HG02885 (cell line): Measurements from ENCODE around the gene FAXDC2.
A peak's percentile ranks its signal among the peaks of the same experiment; 100 is the strongest.
"Not testable (repeated sequence)": the region's sequence is repeated elsewhere in the genome, so short reads cannot be mapped to it uniquely, and the experiment has no call there.

Experiments
- ATAC-seq: cut with Tn5 transposase; IDR thresholded peaks from one replicate; pipeline ENCODE4 v1.9.1; 2021; ENCODE audit warnings: mild to moderate bottlenecking; ENCODE audit not compliant: unreplicated experiment, poor library complexity

FAXDC2 gene

DNA sequence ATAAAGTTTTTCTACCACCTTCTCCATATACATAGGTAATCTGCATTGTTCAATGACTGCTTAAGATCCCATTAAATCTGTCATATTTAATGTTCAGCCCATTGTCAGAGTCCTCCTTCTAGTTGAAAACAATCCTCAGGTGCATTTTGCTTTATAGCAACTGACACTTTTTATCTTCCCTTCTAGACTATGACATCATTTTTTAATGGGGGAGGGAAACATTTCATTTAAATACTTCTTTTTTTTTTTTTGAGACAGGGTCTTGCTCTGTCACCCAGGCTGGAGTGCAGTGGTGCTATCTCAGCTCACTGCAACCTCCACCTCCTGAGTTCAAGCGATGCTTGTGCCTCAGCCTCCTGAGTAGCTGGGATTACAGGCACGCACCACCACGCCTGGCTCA, 17.6 kb downstream of the FAXDC2 start:
- not testable (repeated sequence) for ATAC-seq

DNA sequence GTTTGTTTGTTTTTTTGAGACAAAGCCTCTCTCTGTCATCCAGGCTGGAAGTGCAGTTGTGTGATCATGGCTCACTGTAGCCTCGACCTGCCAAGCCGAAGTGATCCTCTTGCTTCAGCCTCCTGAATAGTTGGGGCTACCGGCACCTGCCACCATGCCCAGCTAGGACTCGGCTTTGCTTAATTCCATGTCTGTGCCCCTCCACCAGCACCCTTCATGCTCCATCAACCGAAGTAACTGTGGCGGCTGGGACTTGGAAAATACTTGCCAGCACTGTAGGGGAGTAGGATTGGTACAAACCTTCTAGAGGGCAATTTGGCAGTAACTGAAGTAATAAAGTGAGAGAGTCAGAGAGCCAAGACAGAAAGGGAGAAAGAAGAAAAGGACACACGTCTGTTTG, 19.0 kb downstream of the FAXDC2 start:
- no peak for ATAC-seq

DNA sequence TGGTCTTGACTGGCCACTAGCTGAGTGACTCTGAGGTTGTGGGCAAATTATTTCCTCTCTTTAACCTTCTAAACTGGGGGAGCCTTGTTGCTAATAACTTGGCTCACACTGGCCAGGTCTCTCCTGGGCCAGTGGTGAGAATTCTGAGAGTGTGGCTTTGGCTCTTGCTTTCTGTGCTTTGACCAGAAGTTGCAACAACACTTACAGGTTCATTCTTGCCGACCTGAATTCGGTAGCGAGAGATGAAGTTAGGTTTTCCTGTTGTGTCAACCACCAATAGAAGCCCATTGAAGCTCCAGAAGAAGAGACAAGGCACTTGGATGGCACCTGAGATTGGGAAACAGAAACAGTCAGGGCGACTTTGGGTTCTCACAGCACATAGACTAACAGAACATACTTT, 19.8 kb downstream of the FAXDC2 start:
- no peak for ATAC-seq

DNA sequence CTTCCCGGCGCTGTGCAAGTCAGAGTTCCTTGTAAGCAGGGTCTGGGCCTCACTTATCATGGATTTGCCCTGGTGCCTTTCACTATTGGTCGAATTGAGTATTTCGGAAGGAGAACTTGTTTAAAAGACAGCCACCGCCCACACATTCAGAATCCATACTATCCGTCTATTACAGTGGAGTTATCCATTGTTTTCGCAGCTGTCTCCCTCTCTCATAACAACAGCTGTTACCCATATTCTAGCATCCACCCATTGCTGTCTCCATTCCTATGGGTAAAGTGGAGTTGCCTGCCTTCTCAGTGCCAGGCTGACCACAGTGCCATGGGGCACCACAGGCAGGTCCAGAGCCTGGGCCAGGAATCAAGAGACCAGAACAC, 20.2 kb downstream of the FAXDC2 start:
- no peak for ATAC-seq

DNA sequence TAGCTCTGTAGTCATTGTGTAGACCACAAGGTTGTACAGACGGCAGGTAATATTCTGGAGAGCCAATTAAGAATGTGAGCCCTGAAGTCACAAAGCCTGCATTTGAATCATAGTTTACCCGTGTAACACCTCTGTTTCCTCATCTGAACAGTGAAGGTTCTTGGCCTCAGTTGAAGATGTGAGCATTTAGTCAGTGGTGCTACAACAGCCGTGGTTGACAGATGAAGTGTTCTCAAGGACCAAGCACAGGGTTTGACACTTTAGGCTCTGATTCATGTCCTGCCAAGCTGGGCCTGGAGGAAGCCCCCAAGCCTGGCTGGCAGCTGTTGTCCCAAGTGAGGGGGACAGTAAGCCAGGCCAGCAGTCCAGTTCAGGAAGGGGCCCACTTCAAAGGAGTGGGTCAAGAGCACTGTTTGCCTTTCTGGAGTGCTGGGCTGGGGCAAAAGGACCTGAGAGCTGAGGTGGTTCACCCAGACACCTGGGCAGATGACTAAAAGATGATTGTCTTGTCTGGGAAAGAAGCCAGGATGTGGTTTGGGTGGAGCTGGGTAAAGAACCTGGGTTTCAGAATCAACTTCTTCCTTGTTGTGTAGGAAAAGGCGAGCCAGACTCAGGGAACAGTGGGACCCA, 20.7 kb downstream of the FAXDC2 start:
- ATAC-seq: no peak

DNA sequence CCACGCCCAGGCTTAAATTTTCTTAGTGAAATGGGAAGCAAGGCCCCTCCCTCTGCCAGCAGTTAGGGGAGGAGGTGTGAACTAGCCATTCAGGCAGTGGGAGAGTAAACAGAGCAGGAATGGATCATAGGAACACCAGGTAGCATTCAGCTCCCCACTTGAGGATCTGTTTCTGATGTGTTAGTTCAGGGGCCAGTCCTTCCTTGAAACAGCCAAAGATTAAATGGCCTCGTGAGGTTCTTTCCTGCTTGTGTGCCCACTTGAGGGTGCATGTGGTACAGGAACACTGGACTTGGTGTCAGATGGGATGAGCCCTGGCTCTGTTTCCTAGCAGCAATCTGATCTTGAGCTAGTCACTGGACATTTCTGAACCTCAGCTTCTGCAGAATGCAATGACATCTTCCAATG, 21.2 kb downstream of the FAXDC2 start:
- no peak for ATAC-seq

DNA sequence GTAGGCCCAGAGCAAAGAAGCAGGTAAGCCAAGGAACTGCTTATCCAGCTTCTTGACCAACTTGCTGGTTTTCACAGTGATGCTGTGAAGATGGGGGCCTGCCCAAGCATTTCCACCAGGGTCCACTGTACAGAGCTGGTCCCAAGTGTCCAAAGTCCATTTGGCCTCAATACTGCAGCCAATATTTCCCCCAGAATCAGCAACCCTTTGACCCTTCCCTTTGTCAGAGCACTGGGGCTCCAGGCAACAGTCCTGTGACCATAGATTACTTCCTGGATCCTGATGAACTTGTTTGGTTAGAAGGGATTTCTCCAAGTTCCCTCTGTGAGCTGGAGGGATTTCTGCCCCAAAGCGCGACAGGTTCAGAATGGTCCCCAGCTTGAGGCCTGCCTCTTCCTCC, 26.3 kb downstream of the FAXDC2 start:
- no peak for ATAC-seq

DNA sequence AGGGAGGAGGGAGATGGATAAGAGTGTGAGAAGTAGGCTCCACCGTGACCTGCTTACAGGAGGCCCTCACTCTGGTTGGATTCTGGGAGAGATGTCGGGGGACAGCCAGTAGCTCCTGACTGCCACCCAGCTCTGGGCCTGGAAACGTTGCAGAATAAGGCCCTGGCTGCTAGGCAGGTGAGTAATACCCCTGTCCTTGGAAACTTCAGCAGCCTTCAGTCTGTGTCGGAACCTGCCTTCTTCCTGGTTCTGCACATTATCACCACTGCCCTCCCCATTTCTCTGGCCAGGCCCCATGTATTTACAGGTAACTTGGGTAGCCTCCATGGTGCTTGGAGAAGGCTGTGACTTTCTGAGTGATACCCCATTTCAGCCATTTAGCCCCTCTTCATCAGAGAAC, 26.8 kb downstream of the FAXDC2 start:
- no peak for ATAC-seq

DNA sequence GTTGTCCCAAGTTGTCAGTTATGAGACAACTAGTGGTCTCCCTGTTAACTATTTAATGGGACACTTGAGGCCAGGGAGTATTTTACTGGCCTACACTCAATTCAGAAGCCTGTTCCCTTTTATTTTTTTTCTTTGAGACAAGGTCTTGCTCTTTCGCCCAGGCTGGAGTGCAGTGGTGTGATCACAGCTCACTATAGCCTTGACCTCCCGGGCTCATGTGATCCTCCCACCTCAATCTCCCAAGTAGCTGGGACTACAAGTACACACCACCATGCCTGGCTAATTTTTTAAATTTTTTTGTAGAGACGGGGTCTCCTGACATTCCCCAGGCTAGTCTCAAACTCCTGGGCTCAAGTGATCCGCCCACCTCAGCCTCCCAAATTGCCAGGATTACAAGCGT, 27.5 kb downstream of the FAXDC2 start:
- not testable (repeated sequence) for ATAC-seq

DNA sequence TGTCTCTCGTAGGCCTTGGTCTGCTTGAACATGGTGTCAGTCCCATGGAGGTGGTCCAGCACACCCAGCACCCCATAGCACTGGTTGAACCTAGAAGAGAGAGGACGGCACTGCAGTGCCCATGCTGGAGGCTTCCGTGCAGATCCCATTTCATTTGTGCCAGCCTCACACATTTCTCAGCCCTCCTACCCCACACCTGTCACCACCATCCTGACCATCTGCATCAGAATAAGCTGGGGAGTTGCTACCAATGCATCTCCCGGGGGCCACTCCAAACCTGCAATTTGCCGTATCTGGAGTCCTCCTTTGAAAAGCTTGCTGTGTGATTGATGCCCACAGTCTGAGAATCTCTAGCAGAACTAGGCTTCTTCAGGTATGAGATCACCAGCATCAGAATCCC, 30.0 kb downstream of the FAXDC2 start:
- no peak for ATAC-seq

DNA sequence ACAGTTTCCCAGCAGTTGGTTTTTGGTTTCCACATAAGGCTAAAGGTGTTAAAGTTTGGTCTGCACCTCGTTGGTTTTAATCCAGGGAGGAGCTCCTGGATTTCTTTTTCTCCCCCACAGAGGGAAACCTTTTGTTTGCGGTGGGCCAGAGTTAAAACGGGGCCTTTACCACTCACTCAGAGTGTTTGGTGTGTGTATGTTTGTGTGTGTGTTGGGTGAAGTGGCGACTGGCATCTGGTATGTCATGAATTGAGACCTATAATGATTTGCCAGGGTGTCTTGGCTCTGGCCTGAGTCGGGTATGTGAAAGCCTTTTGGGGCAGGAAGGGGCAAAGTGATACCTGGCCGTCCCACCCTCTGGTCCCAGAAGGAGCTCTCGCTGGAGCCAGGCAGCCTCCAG, 30.9 kb downstream of the FAXDC2 start:
- ATAC-seq: no peak

DNA sequence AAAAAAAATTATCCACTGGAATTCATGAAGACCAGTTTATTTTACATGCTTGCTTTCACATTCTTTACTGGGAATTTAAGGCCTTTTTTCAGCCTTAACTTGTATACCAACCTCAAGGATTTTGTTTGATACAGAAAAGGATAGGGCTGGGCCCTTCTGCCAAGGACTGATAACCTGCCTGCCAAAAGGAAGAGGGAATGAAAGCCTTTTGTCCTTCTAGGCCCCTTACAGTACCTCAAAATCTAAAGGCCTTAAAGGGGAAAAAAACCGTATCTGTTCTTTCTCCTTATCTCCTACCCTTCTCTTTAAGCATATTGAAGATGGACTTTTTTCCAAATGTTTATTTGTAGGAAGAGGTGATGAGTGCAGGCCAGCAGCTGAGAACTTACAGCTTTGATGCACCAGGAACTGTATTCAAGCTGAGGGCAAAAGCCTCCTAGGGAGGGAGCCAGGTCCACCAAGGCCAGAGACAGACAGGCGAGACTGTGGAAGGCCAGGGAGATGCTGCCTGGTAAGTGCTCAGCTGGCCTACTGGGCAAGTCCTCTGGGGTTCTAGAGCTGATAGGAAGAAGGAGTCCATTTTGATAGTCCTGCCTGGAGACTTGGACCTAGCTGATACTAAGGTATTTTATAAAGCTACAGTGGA, 31.8 kb downstream of the FAXDC2 start:
- ATAC-seq: no peak

DNA sequence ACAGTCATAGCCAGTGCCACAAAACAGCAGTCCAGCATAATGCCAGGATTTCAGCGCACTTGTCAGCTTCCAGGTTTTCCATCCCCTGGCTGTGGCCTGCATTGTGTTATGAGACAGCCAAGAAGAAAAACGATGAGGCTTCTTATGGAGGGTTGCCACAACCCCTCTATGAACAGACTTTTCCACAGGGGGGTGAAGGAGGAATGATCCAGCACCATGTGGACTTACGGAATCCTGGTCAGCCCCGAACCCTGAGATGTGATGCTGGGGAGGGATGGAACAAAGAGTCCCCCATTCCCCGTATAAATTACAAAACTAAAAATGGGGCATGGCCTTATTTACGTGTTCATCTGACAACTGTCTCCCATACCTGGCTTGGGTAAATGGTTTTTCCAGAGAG, 32.6 kb downstream of the FAXDC2 start:
- ATAC-seq: no peak

DNA sequence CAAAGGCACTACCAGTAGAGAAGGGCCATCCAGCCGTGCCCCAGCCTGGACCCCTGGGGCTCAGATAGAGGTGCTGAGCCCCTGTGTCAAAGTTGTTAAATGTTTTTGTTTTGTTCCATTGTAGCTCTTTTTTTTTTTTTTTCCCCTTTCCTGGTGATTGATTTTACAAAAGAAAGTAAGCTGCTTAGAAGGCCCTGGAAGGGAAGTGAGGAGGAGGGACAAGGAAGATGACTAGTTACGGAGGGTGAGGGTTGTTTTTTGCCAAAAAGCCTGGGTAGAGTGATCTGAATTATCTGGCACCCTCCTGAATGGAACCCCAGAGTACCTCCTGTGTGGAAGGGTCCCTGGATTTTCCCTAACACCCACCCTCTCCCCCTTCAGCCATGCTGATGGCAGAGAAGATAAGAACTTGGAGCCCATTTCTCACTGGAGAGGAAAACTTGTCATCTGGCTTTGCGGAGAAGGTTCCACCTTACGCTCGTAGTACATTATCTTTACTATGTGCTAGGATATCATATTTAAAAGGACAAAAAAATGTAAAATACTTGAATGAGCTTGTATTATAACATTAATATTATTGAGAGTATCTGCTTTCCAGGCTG, 33.4 kb downstream of the FAXDC2 start:
- no peak for ATAC-seq

DNA sequence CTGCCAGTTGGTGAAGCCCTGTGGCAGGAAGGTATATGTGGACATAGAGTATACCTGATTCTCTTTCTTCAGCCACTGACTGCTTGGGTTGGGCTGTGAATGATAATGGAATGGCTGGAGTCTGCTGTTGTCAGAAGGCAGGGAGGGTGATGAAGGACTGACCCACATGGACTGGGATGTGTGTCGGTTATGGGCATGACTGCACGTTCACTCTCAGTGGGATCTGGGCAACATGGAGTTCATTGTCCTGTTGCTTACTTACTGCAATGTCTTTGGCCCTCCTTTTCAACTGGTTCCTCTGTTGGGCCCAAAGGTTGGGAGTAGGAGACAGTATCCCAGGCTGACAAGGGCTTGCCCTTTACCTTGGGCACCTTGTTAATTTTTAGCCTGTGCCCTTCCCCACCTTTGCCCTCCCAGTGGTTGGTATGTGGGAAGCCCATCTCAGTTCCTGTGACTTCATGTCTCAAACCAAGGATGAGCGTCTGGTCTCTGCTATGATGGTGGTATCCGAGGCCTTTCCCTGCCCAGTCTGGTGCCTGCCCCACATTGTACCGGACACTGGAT, 34.6 kb downstream of the FAXDC2 start:
- ATAC-seq: no peak

DNA sequence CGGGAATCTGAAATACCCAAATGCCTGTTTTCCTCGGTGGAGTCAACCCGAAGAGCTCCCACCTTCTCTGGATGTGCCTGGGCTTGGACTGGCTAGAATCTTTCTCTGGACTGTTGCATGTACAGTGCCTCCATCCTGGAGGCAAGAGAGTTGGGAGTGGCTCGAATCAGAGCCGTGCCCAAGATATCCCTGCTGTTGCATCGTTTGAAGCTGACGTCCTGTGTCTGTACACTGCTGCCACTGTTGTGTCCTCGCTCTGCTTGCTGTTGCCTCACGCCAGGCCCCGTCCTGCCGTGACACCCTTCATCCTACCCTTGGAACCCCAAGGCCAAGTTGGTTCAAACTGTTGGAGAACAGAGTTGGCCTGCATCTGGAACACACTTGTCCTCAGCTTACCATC, 35.4 kb downstream of the FAXDC2 start:
- ATAC-seq: no peak

DNA sequence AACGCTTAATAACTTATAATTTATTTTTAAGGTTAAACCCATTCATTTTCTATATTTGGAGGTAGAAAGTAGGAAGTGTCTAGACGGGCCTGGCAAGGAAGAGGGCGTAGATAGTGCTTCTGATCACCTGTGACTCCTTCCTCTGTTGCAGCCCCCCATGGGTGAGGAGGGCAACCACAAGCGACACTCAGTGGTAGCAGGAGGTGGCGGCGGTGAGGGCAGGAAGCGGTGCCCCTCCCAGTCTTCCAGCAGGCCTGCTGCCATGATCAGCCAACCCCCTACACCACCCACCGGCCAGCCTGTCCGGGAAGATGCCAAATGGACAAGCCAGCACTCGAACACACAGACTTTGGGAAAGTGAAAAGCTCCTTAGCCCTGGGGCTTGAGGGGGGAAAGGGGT, 36.7 kb downstream of the FAXDC2 start:
- no peak for ATAC-seq

DNA sequence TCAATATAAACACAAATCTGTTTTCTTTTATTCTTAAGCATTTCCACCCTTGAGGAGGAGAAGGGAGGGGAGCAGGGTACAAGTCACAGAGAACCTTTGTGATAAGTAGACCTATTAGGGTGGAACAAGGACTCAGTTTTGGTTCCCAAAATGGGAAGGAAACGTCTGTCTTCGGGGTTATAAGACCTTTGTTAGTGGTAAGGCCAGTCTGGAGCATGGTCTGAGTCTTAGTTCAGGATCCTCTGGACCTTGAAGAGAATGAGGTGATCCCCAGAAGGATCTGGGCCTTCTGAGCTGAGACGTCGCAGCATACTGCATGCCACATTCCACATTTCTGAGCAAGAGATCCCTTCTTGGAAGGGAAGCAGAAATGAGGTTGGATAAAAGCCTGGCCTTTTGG, 37.2 kb downstream of the FAXDC2 start:
- no peak for ATAC-seq

DNA sequence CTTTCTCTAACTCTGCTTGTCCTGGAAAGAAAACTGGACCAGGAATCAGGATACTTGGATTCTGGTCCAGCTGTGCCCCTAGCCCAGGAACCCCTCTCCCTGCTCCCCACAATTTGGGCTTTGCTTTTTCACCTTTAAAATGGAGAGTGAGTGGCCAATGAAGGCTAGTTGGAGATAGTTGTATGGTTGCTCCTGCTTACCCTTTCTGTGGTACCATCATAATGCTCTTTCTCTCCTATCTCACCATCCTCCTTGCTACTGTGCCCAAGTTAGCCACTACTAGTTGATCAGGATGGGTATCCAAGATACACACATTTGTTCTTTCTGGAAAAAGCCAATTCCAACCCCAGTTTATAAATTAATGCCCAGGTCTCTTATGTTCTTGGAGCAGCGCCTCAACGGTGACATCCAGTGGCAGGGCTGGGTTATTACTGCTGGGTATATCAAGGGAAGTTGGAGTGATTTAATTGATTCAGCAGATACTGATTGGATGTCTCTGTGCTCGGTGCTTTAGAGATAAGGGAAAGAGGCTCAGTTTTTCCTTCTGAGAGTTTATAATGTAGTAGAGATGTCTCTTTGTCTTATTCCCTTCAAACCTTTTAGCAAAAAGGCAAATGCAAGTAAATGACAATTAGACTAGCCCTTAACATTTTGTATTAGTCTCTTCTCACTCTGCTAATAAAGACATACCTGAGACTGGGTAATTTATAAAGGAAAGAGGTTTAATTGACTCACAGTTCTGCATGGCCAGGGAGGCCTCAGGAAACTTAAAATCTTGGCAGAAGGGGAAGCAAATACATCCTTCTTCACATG, 38.5 kb downstream of the FAXDC2 start:
- ATAC-seq: peak; percentile 56

DNA sequence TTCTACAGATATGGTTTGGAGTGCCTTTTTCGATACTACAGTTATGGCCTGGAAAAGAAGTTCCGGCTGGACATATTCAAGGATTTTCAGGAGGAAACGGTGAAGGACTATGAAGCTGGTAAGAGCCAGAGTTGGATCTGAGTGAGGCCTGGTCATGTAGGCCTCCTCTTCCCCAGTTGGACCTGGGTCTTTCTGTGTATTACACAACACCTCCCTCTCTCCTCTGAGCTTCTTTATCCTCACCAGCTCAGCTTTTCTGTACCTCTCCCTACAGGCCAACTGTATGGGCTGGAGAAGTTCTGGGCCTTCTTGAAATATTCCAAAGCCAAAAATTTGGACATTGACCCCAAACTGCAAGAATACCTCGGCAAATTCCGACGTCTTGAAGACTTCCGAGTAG, 39.2 kb downstream of the FAXDC2 start:
- ATAC-seq: no peak

DNA sequence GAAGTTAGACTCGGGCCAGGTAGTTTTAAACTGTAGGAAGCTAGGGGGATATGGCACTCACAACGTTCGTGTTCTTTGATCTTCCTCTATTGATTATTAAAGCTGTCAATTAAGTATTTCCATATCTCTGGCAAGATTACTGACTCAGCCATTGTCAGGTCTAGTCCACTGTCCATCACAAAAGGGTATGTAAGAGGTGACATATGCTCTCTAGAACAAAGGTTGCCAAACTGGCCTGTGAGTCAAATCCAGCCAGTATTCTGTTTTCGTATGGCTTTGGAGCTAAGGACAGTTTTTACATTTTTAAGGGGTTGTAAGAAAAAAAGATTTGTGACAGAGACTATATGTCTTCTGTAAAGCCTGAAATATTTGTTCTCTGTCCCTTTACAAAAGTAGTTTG, 44.2 kb downstream of the FAXDC2 start:
- no peak for ATAC-seq
